ENCODE data around the gene SLC22A7. TPM values are rescaled to one million over a fixed set of nuclear protein-coding genes. Genes with fewer than 3 reads are reported as not detected.

SLC22A7 gene
- total RNA-seq, 4 donors from 2014 or later = not detected

- Histone ChIP-seq H3K27ac (no peak overlapping the region), H3K4me1 (no peaks in the 10 kb centered on the region), H3K36me3 (no peaks in the 10 kb centered on the region), H3K9me3 (no peaks in the 10 kb centered on the region), H3K27me3 (peaks cover 0 to 10% of the 10 kb centered on the region in 2 donors), H3K4me3 (no peak overlapping the region)
- no peak for DNase-seq (ENCODE audit: low spot score in 2 of 2)
- 89 to 91% methylated on average over 12 to 39 of the region's 39 CpGs for WGBS, 2 donors
- TF ChIP-seq EP300 (IDR thresholded peaks at IDR 0.05) = no peak
- no peak for TF ChIP-seq POLR2A (IDR thresholded peaks at IDR 0.05)
- TF ChIP-seq CTCF (IDR thresholded peaks at IDR 0.05) = no peak
Measured at GRCh38 chr6:43262780-43263313, 35.2 kb upstream of the SLC22A7 start.

GRCh38 chr6:43263314-43264178 lies 34.5 kb upstream of the SLC22A7 start:
- peak in 1 of 2 donors; percentile 42 for DNase-seq (ENCODE audit: low spot score in 2 of 2)
- WGBS, 2 donors = 50 to 54% methylated on average over 10 to 11 of the region's 12 CpGs
- H3K4me3 ChIP-seq = no peak overlapping the region
- H3K9me3 ChIP-seq = no peaks in the 10 kb centered on the region
- peak; percentile 61 to 73 (median 65) for TF ChIP-seq CTCF (IDR thresholded peaks at IDR 0.05)
- no peak for TF ChIP-seq EP300 (IDR thresholded peaks at IDR 0.05)
- no peaks in the 10 kb centered on the region for H3K36me3 ChIP-seq
- no peak overlapping the region for H3K27ac ChIP-seq
- peaks cover 0 to 5% (median 0%) of the 10 kb centered on the region in 4 donors for H3K4me1 ChIP-seq
- peaks cover 0 to 3% of the 10 kb centered on the region in 2 donors for H3K27me3 ChIP-seq

- no peak for TF ChIP-seq EP300 (IDR thresholded peaks at IDR 0.05)
- no peak for TF ChIP-seq POLR2A (IDR thresholded peaks at IDR 0.05)
- TF ChIP-seq CTCF (IDR thresholded peaks at IDR 0.05) = no peak
- Histone ChIP-seq H3K36me3 (no peaks in the 10 kb centered on the region), H3K9me3 (no peaks in the 10 kb centered on the region), H3K27me3 (peaks cover 0 to 5% of the 10 kb centered on the region in 2 donors), H3K27ac (no peak overlapping the region), H3K4me1 (peaks cover 0 to 16% (median 4%) of the 10 kb centered on the region in 4 donors), H3K4me3 (no peak overlapping the region)
- no peak for DNase-seq (ENCODE audit: low spot score in 2 of 2)
- 85 to 88% methylated on average over 5 of the region's 5 CpGs for WGBS, 2 donors
Measured at GRCh38 chr6:43264599-43265145, 33.4 kb upstream of the SLC22A7 start.

GRCh38 chr6:43265564-43265963 lies 32.5 kb upstream of the SLC22A7 start:
- peaks cover 0 to 18% (median 6%) of the 10 kb centered on the region in 4 donors for H3K4me1 ChIP-seq
- no peak for DNase-seq (ENCODE audit: low spot score in 2 of 2)
- H3K36me3 ChIP-seq = no peaks in the 10 kb centered on the region
- no peak overlapping the region for H3K27ac ChIP-seq
- H3K27me3 ChIP-seq = peaks cover 0 to 12% of the 10 kb centered on the region in 2 donors
- TF ChIP-seq CTCF (IDR thresholded peaks at IDR 0.05) = no peak
- no peak for TF ChIP-seq POLR2A (IDR thresholded peaks at IDR 0.05)
- no peak for TF ChIP-seq EP300 (IDR thresholded peaks at IDR 0.05)
- H3K9me3 ChIP-seq = no peaks in the 10 kb centered on the region
- no peak overlapping the region for H3K4me3 ChIP-seq
- 82 to 84% methylated on average over 6 of the region's 6 CpGs for WGBS, 2 donors

Data from tibial nerve (tissue), 4 donors.